ENCODE data around the gene XYLT1.

The XYLT1 gene

DNA sequence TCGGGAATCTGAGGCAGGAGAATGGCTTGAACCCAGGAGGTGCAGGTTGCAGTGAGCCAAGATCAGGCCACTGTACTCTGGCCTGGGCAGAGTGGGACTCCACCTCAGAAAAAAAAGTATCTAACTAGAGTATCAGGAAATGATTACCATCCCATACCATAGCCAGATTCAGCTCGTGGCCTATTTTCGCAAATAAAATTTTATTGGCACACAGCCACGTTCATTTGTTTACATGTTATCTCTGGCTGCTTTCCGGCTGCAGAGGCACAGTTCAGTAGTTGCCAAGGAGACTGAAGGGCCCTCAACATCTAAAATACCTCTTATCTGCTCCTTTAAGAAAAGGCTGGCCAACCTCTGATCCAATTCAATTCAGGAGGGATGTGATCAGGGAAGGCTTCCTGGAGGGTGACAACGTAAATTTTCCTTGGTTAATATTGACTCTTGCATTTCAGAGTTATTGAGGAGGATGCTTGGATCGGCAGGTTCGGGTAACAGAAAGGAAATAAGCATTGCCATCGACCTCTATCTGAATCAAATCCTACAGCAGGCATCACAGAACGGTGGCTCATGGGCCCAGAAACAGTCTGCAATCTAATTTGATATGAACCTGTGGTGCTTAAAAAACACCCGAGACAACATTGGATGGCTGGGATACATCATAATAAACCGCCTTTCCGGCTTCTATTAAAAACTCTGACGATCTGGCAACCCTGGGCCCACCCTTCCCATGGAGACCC lies 73.8 kb downstream of the XYLT1 start:
- DNase-seq: peak; percentile 81

- DNase-seq: no peak
Measured at GRCh38 chr16:17395849-17396480, 74.8 kb downstream of the XYLT1 start.

DNA sequence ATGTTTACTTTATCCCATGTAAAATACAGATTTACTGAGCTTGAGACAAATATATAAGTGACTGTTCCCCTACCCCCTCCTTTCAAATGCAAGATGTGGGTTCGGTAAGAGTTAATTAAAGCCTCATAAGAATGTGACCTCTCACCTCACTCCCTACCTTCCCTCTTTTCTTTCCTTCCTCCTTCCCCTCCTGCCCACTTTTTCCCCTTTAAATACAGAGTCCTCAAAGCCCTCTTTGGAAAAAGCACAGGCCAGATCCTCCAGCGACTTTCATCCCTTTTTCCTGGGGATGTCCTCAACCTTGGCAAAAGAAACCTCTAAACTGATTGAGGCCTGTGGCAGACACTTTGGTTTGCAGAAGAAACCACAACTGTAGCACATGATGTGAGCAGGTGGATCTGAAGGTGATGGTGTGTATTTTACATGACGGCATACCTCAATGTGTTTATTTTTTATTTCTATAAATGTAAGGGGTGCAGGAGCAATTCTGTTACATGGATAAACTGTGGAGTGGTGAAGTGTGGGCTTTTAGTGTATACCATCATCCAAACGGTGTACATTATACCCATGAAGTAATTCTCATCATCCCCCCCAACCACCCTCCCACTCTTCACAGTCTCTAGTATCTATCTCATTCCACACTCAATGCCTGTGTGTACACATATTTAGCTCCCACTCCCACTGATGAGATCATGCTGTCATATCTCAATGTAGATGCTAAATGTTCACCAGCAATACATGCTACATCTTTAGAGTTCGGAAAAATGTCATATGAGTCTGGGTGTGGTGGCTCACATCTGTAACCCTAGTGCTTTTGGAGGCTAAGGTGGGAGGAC lies 77.7 kb downstream of the XYLT1 start:
- DNase-seq: peak; percentile 16

DNA sequence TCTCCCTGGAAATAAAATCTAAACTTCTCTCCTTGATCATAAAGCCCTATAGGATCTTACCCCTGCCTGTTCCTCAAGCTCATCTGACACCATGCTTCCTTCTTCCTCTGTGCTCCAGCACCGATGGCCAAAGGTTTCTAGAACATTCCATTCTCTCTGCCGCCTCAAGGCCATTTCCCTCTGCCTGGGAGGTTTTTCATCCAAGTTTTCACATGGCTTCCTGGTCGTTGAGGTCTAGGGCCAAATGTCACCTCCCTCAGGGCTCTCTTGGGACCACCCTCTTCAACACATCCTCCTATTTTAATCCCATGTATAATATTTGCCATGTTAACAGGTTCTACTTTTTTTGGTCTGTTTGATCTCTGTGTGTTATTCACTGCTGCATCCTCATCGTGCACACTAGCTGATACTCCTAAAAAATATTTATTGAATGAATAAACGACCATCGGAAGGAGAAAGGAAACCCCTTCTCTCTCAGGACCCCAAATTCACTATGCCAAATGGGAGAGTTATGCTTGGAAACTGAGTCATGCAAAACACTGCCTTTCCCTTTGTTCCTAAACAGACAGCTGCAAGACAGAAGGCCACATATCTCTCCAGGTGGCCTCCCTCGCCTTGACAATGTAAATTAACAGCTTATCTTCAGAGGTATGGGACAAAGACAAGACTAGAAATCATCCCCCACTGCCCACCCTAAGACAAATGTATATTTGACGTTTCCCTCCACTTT lies 78.5 kb downstream of the XYLT1 start:
- DNase-seq: no peak

- no peak for DNase-seq
Measured at GRCh38 chr16:17391715-17392114, 79.0 kb downstream of the XYLT1 start.

DNA sequence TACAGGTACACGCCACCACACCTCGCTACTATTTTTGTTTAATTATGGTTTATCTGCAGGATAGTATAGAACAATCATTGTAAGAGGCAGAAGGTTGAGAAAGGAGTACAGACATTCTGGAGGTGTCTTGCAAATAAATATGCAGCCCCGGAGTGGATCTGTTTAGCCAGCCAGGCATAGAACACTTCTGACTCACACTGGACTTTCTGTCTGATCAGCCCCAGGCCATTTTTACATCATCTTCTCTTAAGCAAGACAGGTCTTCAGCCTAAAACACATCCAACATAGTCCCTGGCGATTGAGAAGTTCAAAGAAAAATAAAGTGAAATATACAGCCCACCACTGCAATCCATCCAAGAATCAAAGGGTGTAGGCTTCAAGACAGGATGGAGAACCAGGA lies 81.4 kb downstream of the XYLT1 start:
- DNase-seq: no peak

DNA sequence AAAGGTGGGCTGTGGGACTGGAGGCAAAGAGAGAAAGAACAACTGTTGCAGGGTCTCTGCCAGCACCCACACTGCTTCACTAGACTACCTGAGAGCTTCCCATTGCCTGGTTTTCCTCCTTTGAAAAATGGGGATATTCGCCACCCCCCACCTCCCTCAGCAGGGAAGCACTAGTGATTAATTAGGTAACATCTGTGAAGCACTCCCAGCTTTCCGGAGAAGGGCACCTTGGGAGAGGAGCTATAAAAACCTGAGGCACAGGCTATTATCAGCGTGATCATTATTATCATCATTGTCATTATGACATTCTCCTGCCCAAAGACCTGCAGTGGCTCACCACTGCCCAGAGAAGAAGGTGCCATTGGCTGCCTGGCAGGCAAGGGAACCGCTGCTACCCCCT lies 83.5 kb downstream of the XYLT1 start:
- no peak for DNase-seq

DNA sequence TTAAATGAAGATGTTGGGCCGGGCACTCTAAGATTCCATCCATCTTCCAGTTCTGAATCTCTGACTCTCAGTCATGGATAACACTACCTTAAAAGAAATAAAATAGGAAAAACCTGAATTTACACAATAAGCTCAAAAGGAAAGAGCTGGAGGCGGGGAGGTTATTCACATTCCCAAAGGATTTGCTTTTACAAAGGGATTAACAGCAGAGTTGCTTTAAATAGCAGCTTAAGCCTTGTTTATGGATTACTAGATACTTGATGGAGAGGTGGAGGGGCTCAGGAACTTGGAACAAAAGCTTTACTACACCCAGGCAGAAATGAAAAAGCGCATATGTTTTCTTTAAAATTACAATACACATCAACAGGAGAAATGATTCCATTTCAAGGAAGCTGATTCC lies 84.5 kb downstream of the XYLT1 start:
- DNase-seq: no peak

- DNase-seq: no peak
Measured at GRCh38 chr16:17384471-17384870, 86.3 kb downstream of the XYLT1 start.

DNA sequence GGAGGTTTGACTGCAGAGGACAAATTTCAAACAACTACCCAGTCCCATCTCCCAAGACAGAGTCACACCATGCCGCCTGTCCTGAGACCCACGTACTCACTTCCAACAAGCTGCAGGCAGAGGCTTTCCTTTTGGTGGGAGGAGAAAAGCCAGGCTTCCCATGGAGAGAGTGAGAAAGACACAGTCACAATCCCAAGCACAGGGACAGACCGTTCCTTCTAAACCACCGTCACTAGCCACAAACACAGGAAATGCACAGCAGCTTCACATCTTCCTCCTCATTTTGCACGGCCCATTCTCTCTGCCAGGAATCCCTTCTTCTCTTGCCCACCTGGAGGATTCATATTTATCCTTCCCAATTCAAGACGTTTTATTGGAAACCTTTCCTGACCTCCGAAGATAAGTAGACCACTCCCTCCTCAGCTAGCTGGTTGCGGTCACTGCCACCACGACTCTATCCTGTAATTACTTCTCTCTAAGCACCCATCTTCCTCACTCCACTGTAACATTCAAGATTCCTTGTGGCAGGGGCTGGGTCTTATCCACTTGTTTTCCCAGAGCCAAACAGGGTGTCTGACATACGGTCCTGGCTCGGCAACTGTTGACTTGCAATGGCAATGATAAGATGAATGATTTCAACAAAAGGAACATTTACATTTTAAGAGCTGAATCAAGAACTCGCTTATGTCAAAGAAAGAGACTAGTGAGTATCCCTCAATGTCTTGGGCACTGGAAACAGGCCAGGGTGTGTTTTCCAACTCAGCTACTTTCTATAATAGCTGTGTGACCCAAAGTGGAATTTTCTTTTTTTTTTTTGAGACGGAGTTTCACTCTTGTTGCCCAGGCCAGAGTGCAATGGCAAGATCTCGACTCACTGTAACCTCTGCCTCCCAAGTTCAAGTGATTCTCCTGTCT lies 87.6 kb downstream of the XYLT1 start:
- peak; percentile 36 for DNase-seq

DNA sequence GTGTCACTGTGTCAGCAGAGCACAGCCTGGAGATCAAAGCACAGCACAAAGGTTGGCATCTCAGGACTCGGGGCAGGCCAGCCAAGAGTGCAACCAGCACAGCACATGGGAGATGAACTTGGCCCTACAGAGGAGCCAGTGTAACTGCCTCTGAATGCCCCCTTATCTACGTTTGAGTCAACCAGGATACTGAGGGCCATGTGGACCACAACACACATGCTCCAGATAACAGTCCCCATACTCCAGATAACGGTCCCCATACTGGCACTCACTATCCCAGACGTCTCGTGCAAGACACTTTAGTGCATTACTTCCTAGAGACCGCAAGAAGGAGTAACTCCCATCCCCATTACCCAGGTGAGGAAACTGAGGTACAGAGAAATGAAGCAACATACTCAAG lies 88.2 kb downstream of the XYLT1 start:
- no peak for DNase-seq

DNA sequence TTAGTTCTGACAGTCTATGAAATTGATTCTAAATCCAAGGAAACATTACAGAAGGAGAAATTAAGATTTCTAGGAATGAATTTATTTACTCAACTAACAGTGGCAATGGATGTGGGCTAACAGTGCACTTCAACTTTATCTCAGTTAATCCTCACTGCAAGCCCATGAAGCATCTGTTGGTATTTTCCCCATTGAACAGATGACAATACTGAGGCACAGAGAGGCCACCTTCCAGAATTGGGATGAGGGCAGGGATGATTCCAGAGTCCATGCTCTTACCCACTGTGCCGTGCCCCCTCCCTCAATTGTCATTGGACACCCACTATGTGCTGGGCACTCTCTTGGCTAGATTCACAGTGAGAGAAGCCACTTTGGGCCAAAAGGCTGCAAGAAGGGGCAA lies 89.0 kb downstream of the XYLT1 start:
- no peak for DNase-seq

DNA sequence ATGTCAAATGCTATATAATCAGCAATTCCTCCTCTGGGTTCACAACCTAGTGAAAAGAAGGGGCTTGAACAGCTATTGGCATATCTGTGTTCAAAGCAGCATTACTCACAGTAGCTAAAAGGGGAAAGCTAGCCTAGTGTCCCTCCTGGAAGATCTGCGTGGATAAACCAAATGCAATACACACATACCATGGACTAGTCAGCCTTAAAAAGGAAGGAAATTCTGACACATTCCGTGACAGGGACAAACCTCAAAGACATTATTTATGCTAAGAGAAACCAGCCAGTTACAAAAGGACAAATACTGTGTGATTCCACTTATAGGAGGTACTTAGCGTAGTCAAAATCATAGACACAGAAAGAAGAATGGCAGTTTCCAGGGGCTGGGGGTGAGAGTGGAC lies 90.1 kb downstream of the XYLT1 start:
- no peak for DNase-seq

- no peak for DNase-seq
Measured at GRCh38 chr16:17379121-17379571, 91.6 kb downstream of the XYLT1 start.

DNA sequence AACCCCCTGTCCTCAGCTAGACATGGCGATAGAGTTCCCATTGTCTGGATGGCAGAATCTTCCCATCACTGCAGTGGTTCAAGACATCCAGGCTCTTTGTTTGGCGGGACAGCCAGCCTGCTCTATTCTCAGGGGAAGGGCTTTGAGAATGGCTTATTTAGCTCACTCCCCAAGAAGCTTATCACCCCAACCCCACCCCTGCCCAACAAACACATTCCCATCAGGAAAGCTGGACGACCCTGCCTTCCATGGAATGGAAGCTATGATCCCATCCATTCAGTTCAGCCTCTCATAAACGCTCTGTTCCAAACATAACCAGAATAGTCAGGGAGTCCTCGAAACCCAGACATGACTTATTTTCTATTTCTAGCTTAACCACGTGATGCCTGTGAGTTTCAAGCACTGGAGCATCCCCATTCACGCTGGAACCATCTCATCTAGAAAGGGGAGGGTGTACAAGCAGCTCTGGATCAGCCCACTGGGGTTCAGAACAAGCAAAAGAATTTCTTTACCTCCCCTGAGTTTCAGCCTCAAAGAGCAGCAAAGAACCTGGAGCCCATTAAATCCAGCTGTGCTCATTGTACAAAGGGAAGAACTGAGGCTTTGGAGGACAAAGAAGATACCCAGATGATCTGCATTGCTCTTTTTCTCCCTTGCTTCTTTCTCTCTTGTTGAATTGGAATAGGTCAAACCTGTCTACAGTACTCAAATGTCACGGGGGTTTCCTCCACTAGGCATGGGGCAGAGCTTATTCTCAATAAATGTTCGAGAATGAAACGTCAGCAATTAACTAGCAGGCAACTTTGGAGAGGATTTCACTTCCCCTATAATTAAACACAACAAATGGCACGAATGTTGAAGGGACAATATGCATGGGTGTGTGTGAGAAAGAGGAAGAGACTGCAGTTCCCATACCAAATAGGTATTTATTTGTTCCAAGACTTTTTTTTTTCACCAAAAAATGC lies 93.1 kb downstream of the XYLT1 start:
- DNase-seq: peak; percentile 22

DNA sequence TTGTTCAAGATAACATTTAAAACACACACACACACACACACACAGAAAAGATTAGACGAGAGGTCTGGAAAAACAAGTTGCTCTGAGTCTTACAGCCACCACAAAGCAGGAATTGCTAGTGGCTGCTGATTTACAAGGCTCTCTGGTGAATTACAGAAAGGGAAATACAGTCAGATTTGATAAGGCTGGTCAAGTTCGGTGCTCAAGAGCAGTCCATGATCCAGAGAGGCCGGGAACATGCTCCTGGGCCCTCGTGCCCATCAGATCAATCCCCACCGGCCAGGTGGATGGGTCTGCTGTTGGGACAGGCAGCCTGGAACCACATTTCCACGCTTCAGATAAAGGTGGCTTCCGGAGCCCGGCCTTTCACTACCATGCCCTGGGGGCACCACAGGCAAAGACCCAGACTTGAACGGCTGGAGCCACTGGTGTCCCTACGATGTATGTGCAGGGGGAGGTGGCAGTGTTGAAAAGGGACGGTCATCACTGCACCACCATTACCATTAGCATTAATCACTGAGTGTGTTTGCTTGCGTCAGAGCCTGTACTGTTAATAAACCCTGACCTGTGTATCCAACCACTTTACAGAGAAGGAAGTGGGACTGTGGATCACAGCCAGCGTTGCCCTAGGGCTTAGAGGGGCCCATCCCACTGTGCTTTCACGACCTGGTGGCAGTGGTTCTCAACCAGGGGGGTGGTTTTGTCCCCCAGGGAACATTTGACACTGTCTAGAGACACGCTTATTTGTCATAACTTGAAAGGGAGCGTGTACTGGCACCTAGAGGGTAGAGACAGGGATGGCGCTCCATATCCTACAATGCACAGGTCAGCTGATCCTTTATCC lies 95.1 kb downstream of the XYLT1 start:
- no peak for DNase-seq

DNA sequence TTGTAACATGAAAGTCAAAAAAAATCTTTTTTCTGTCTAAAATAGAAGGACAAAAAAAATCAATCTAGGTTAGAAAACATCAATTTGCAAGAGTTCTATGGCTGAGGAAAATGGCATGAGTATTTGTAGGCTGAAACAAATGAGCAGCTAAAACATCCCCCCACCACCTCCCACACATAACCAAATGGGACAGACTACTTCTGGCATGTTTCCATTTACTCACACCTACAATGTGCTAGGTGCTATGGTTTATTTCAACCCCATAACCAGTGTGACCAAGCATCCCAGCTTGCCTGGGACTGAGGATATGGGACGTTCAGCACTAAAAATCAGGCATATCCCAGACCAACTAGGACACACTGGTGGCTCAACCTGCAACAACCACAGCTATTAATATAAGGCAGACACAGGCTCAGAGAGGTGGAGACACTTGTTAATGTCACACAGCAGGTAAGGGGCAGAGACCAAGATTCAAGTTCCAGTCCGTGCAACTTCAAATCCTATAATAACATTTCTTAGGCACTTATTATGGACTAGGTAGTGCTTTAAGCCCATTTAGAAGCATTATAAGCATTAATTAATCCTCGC lies 96.0 kb downstream of the XYLT1 start:
- DNase-seq: no peak

DNA sequence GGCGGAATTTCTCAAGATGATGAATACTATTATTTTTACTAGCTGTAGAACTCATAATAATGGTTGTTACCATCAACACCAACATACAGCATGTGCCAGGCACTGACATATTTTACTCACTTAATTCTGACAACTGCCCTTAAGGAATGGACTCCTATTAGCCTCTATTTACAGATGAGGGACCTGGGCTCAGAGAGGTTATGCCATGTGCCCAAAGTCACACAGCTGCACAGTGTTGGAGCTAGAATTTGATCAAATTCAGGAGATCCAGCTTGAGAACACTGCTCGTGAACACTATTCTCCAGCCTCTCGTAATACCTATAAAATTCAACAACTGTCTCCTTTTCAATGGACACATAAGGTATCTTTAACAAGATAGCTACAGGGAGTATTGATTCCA lies 97.2 kb downstream of the XYLT1 start:
- no peak for DNase-seq

DNA sequence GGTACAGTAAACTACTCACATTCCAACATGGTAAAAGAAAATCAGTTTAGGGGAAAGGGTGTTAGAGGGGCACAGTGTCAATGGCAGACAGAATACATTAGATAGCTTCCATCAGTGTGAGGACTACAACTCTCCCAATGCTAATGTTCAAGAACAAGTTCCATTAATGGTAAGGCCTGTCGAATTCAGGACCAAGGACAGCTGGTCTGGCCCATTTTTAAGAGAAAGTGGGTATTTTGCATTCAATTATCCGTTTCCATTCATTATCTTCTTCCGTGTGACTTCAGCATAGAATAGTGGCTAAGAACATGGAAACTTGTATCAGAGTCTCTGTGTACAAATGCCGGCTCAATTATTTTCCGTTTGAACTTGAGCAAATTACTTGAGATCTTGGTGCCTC lies 98.4 kb downstream of the XYLT1 start:
- DNase-seq: no peak
